ENCODE data around the gene SEC14L2.

SEC14L2 gene

GRCh38 chr22:30354644-30355043, 42.2 kb upstream of the SEC14L2 start:
- Histone ChIP-seq H3K36me3 (replicated peaks) (peaks cover 26% of the 10 kb centered on the region), H3K27ac (no peak overlapping the region), H3K4me3 (ENCODE audit: low read depth, low read length) (no peak overlapping the region), H3K27me3 (replicated peaks) (no peaks in the 10 kb centered on the region)
- in situ Hi-C loops (cut with HindIII; ENCODE audit: low pct_ligation_motif_present, low sequenced_read_pairs) = no loop called here
- TF ChIP-seq CTCF (IDR thresholded peaks at IDR 0.05; ENCODE audit: low read depth, low read length, missing control alignments) = no peak
- no peak for DNase-seq

GRCh38 chr22:30356449-30357235, 40.2 kb upstream of the SEC14L2 start, which contains the start of the genes CCDC157 and SF3A1:
Gene CCDC157 (plus strand): TSS chr22:30357007. CDS start chr22:30366001, 8,994 bp downstream.
Gene SF3A1 (minus strand): TSS chr22:30356894. CDS start chr22:30356792, 102 bp downstream.
- peaks cover 10% of the 10 kb centered on the region for H3K36me3 ChIP-seq (replicated peaks)
- no peaks in the 10 kb centered on the region for H3K27me3 ChIP-seq (replicated peaks)
- in situ Hi-C loops (cut with HindIII; ENCODE audit: low pct_ligation_motif_present, low sequenced_read_pairs) = no loop called here
- peak; percentile 89 for DNase-seq
- TF ChIP-seq CTCF (IDR thresholded peaks at IDR 0.05; ENCODE audit: low read depth, low read length, missing control alignments) = no peak
- peak within 1 kb of the TSS; percentile 93 for H3K27ac ChIP-seq
- H3K4me3 ChIP-seq (ENCODE audit: low read depth, low read length) = peak within 1 kb of the TSS; percentile 88

- peak; percentile 2 for DNase-seq
- in situ Hi-C loops (cut with HindIII; ENCODE audit: low pct_ligation_motif_present, low sequenced_read_pairs) = no loop called here
- H3K4me3 ChIP-seq (ENCODE audit: low read depth, low read length) = peak overlapping the region; percentile 88
- no peak for TF ChIP-seq CTCF (IDR thresholded peaks at IDR 0.05; ENCODE audit: low read depth, low read length, missing control alignments)
- no peaks in the 10 kb centered on the region for H3K27me3 ChIP-seq (replicated peaks)
- H3K27ac ChIP-seq = peak overlapping the region; percentile 93
- peaks cover 7% of the 10 kb centered on the region for H3K36me3 ChIP-seq (replicated peaks)
These were observed 39.6 kb upstream of the SEC14L2 start for GRCh38 chr22:30357236-30357570.

- peaks cover 2% of the 10 kb centered on the region for H3K36me3 ChIP-seq (replicated peaks)
- no peak for TF ChIP-seq CTCF (IDR thresholded peaks at IDR 0.05; ENCODE audit: low read depth, low read length, missing control alignments)
- H3K4me3 ChIP-seq (ENCODE audit: low read depth, low read length) = peak overlapping the region; percentile 88
- in situ Hi-C loops (cut with HindIII; ENCODE audit: low pct_ligation_motif_present, low sequenced_read_pairs) = no loop called here
- H3K27me3 ChIP-seq (replicated peaks) = no peaks in the 10 kb centered on the region
- DNase-seq = no peak
- no peak overlapping the region for H3K27ac ChIP-seq
These were observed 39.1 kb upstream of the SEC14L2 start for GRCh38 chr22:30357650-30358215.

- no peaks in the 10 kb centered on the region for H3K36me3 ChIP-seq (replicated peaks)
- no peak overlapping the region for H3K27ac ChIP-seq
- no peaks in the 10 kb centered on the region for H3K27me3 ChIP-seq (replicated peaks)
- TF ChIP-seq CTCF (IDR thresholded peaks at IDR 0.05; ENCODE audit: low read depth, low read length, missing control alignments) = no peak
- no peak overlapping the region for H3K4me3 ChIP-seq (ENCODE audit: low read depth, low read length)
- DNase-seq = no peak
- in situ Hi-C loops (cut with HindIII; ENCODE audit: low pct_ligation_motif_present, low sequenced_read_pairs) = no loop called here
These were observed 38.3 kb upstream of the SEC14L2 start for GRCh38 chr22:30358541-30358940.
